Progenitor cell of endocrine pancreas (in vitro differentiated cells): Measurements from ENCODE around the gene ARID4A. TPM values are rescaled to one million over a fixed set of nuclear protein-coding genes. Genes with fewer than 3 reads are reported as not detected.
"Not testable (repeated sequence)": the region's sequence is repeated elsewhere in the genome, so short reads cannot be mapped to it uniquely, and the experiment has no call there.

ENCODE experiments used
- DNase-seq: peaks from one replicate; pipeline ENCODE4 v3.0.0; 2021; ENCODE audit warnings: low spot score; ENCODE audit not compliant: unreplicated experiment
- H3K27ac Mint-ChIP-seq: 2 replicates; pipeline ENCODE4 v1.8.0; 2021; ENCODE audit warnings: mild to moderate bottlenecking, moderate library complexity, mixed read lengths
- H3K27me3 Mint-ChIP-seq: 2 replicates; pipeline ENCODE4 v1.8.0; 2021; ENCODE audit warnings: mixed read lengths
- H3K36me3 Mint-ChIP-seq: 2 replicates; pipeline ENCODE4 v1.8.0; 2022; ENCODE audit warnings: mixed read lengths; ENCODE audit not compliant: insufficient read depth
- H3K4me1 Mint-ChIP-seq: 2 replicates; pipeline ENCODE4 v1.8.0; 2021; ENCODE audit warnings: low read depth, mixed read lengths
- H3K4me3 Mint-ChIP-seq: 2 replicates; pipeline ENCODE4 v1.8.0; 2021; ENCODE audit warnings: low read depth, mild to moderate bottlenecking, moderate library complexity, mixed read lengths
- H3K9me3 Mint-ChIP-seq: 2 replicates; pipeline ENCODE4 v1.8.0; 2021; ENCODE audit warnings: low read depth, mixed read lengths
- CTCF ChIP-seq: fragments of 200-600 bp; sonication (generic); IDR thresholded peaks from one replicate; pipeline ENCODE4 v1.5.0; 2021; ENCODE audit warnings: antibody characterized with exemption, mild to moderate bottlenecking; ENCODE audit not compliant: unreplicated experiment
- total RNA-seq: library from RNA; stranded (reverse); gene quantifications from 2 replicates; pipeline ENCODE4 v1.2.1, GENCODE V29; 2021

ARID4A gene
- total RNA-seq, 1 donor from 2014 or later = 35.1 TPM

GRCh38 chr14:58315606-58316005 is 17.3 kb downstream of the ARID4A start:
- no peak for DNase-seq
- TF ChIP-seq CTCF = no peak
- Mint-ChIP-seq H3K4me3 (no peak overlapping the region), H3K36me3 (peaks cover 8% of the 10 kb centered on the region), H3K27me3 (no peaks in the 10 kb centered on the region), H3K4me1 (no peaks in the 10 kb centered on the region), H3K9me3 (no peaks in the 10 kb centered on the region), H3K27ac (no peak overlapping the region)

GRCh38 chr14:58327019-58327418 is 28.7 kb downstream of the ARID4A start:
- peaks cover 14% of the 10 kb centered on the region for H3K36me3 Mint-ChIP-seq
- H3K27ac Mint-ChIP-seq = peak overlapping the region; percentile 40
- H3K4me3 Mint-ChIP-seq = no peak overlapping the region
- H3K4me1 Mint-ChIP-seq = peaks cover 8% of the 10 kb centered on the region
- no peaks in the 10 kb centered on the region for H3K9me3 Mint-ChIP-seq
- TF ChIP-seq CTCF = no peak
- no peak for DNase-seq
- no peaks in the 10 kb centered on the region for H3K27me3 Mint-ChIP-seq

- no peak for TF ChIP-seq CTCF
- Mint-ChIP-seq H3K27ac (peak overlapping the region; percentile 71), H3K9me3 (no peaks in the 10 kb centered on the region), H3K27me3 (no peaks in the 10 kb centered on the region), H3K4me1 (peaks cover 8% of the 10 kb centered on the region), H3K36me3 (peaks cover 16% of the 10 kb centered on the region), H3K4me3 (no peak overlapping the region)
- DNase-seq = no peak
Measured at GRCh38 chr14:58331111-58331510, 32.8 kb downstream of the ARID4A start.

- Mint-ChIP-seq H3K4me3 (no peak overlapping the region), H3K27ac (no peak overlapping the region), H3K36me3 (peaks cover 18% of the 10 kb centered on the region), H3K27me3 (no peaks in the 10 kb centered on the region), H3K4me1 (peaks cover 8% of the 10 kb centered on the region), H3K9me3 (no peaks in the 10 kb centered on the region)
- no peak for DNase-seq
- no peak for TF ChIP-seq CTCF
Measured at GRCh38 chr14:58332561-58332960, 34.2 kb downstream of the ARID4A start.

- H3K27ac Mint-ChIP-seq, H3K27me3 Mint-ChIP-seq, H3K9me3 Mint-ChIP-seq, H3K4me1 Mint-ChIP-seq, DNase-seq, H3K4me3 Mint-ChIP-seq: not testable (repeated sequence)
- H3K36me3 Mint-ChIP-seq = peaks cover 15% of the 10 kb centered on the region
Measured at GRCh38 chr14:58339666-58340065, 41.3 kb downstream of the ARID4A start.

- H3K36me3 Mint-ChIP-seq = peaks cover 10% of the 10 kb centered on the region
- no peaks in the 10 kb centered on the region for H3K9me3 Mint-ChIP-seq
- no peaks in the 10 kb centered on the region for H3K4me1 Mint-ChIP-seq
- TF ChIP-seq CTCF = no peak
- no peaks in the 10 kb centered on the region for H3K27me3 Mint-ChIP-seq
- DNase-seq = no peak
- H3K4me3 Mint-ChIP-seq = no peak overlapping the region
- no peak overlapping the region for H3K27ac Mint-ChIP-seq
Measured at GRCh38 chr14:58341152-58341748, 42.9 kb downstream of the ARID4A start.

GRCh38 chr14:58343535-58343934 is 45.2 kb downstream of the ARID4A start:
- H3K27ac Mint-ChIP-seq, H3K4me1 Mint-ChIP-seq, DNase-seq, H3K27me3 Mint-ChIP-seq, H3K4me3 Mint-ChIP-seq, H3K9me3 Mint-ChIP-seq: not testable (repeated sequence)
- peaks cover 12% of the 10 kb centered on the region for H3K36me3 Mint-ChIP-seq
